B cell (primary cell): Measurements from ENCODE around the gene CLEC6A. TPM values are rescaled to one million over a fixed set of nuclear protein-coding genes. Genes with fewer than 3 reads are reported as not detected.
"Not testable (repeated sequence)": the region's sequence is repeated elsewhere in the genome, so short reads cannot be mapped to it uniquely, and the experiment has no call there.

Experiments
- ATAC-seq: fragments of 200-7000 bp; cut with Tn5 transposase; one replicate; pipeline ENCODE4 v1.10.0; 2021; ENCODE audit warnings: low read depth, mild to moderate bottlenecking, moderate number of reproducible peaks, moderate library complexity
- CTCF ChIA-PET: fragments of 350-600 bp; sonication (Branson Sonifier 250); formaldehyde crosslinking; loops from one replicate; lab custom pipeline; 2021; ENCODE audit warnings: antibody characterized with exemption, inconsistent platforms; lab: Charles Lee
- POLR2A ChIA-PET: fragments of 350-600 bp; sonication (Branson Sonifier 250); formaldehyde crosslinking; loops from one replicate; lab custom pipeline; 2021; ENCODE audit warnings: antibody characterized with exemption; lab: Charles Lee
- DNase-seq: peaks from one replicate; pipeline ENCODE4 v3.0.0; 2013
- H2AFZ ChIP-seq: 2 replicates; pipeline ENCODE4 v1.6.1; 2012; ENCODE audit warnings: mild to moderate bottlenecking, low read depth, low read length; ENCODE audit not compliant: insufficient read depth, poor library complexity, severe bottlenecking
- H3K27ac ChIP-seq, 2 donors: 1 replicate in 1 of 2; 2 replicates in 1 of 2; pipeline ENCODE4 v1.5.1; 2012 to 2013; ENCODE audit warnings: low read length in 2 of 2, mild to moderate bottlenecking in 2 of 2, moderate library complexity in 1 of 2
- H3K27me3 ChIP-seq, 4 experiments: fragments of 200-600 bp in 1 of 4; sonication (generic) in 1 of 4; replicated peaks in 1 of 4; 1 replicate in 2 of 4; 2 replicates in 2 of 4; pipeline versions ENCODE4 v1.6.1 to v1.7.0; 2013 to 2016; ENCODE audit warnings: low read length in 3 of 4, mild to moderate bottlenecking in 2 of 4, mixed read lengths in 1 of 4, moderate library complexity in 1 of 4; ENCODE audit not compliant: insufficient read depth in 4 of 4, control insufficient read depth in 3 of 4; ENCODE audit errors: control extremely low read depth in 1 of 4
- H3K36me3 ChIP-seq, 2 experiments: replicated peaks in 1 of 2; 1 replicate in 1 of 2; 2 replicates in 1 of 2; pipeline versions ENCODE4 v1.6.1 to v1.7.1; 2013; ENCODE audit warnings: low read length in 1 of 2; ENCODE audit not compliant: insufficient read depth in 2 of 2, control insufficient read depth in 1 of 2; ENCODE audit errors: control extremely low read depth in 1 of 2, extremely low read depth in 1 of 2
- H3K4me1 ChIP-seq, 2 donors: fragments of 200-600 bp in 1 of 2; sonication (generic) in 1 of 2; 1 replicate in 1 of 2; 2 replicates in 1 of 2; pipeline versions ENCODE4 v1.5.1 to v1.6.1; 2013 to 2017; ENCODE audit warnings: low read length in 2 of 2; ENCODE audit not compliant: control insufficient read depth in 2 of 2, insufficient read depth in 2 of 2
- H3K4me2 ChIP-seq: replicated peaks from 2 replicates; pipeline ENCODE3; 2012; ENCODE audit warnings: mild to moderate bottlenecking, low read depth, low read length; ENCODE audit not compliant: poor library complexity, severe bottlenecking
- H3K4me3 ChIP-seq, 5 experiments: fragments of 200-600 bp in 1 of 5; sonication (generic) in 1 of 5; 1 replicate in 3 of 5; 2 replicates in 2 of 5; pipeline versions ENCODE4 v1.5.1 to v1.7.0; 2011 to 2016; ENCODE audit warnings: low read length in 4 of 5, mild to moderate bottlenecking in 4 of 5, low read depth in 2 of 5, control low read depth in 1 of 5, moderate library complexity in 1 of 5; ENCODE audit not compliant: insufficient read depth in 1 of 5; ENCODE audit errors: control extremely low read depth in 1 of 5, extremely low read depth in 1 of 5
- H3K79me2 ChIP-seq: fragments of 200-600 bp; sonication (generic); one replicate; pipeline ENCODE4 v1.6.0; 2016; ENCODE audit warnings: low read length; ENCODE audit not compliant: control insufficient read depth, insufficient read depth
- H3K9ac ChIP-seq: fragments of 200-600 bp; sonication (generic); 2 replicates; pipeline ENCODE4 v1.6.1; 2017; ENCODE audit warnings: mild to moderate bottlenecking, low read length, moderate library complexity
- H3K9me3 ChIP-seq, 3 donors: one replicate each; pipeline versions ENCODE4 v1.6.1 to v1.7.1; 2013; ENCODE audit warnings: low read length in 2 of 3; ENCODE audit not compliant: control insufficient read depth in 2 of 3, insufficient read depth in 1 of 3; ENCODE audit errors: control extremely low read depth in 1 of 3
- H4K20me1 ChIP-seq: 2 replicates; pipeline ENCODE4 v1.6.0; 2012; ENCODE audit warnings: mild to moderate bottlenecking, low read length; ENCODE audit not compliant: insufficient read depth, control insufficient read depth, poor library complexity, severe bottlenecking
- H3K27ac Mint-ChIP-seq: one replicate; pipeline ENCODE4 v1.8.0; 2021; ENCODE audit warnings: mixed read lengths
- H3K27me3 Mint-ChIP-seq: one replicate; pipeline ENCODE4 v1.8.0; 2021; ENCODE audit warnings: mixed read lengths
- H3K4me1 Mint-ChIP-seq: one replicate; pipeline ENCODE4 v1.8.0; 2021; ENCODE audit warnings: mixed read lengths
- H3K4me3 Mint-ChIP-seq: one replicate; pipeline ENCODE4 v1.8.0; 2021; ENCODE audit warnings: mixed read lengths
- H3K9me3 Mint-ChIP-seq: one replicate; pipeline ENCODE4 v1.8.0; 2022; ENCODE audit warnings: mixed read lengths; ENCODE audit not compliant: insufficient read depth
- CTCF ChIP-seq: fragments of 200-600 bp; IDR thresholded peaks from one replicate; pipeline ENCODE4 v1.8.0; 2022; ENCODE audit warnings: antibody characterized with exemption, mild to moderate bottlenecking
- EZH2 ChIP-seq: IDR thresholded peaks from 2 replicates; pipeline ENCODE4 v1.6.1; 2012; ENCODE audit warnings: borderline replicate concordance, low read depth, mild to moderate bottlenecking, moderate library complexity, low read length; ENCODE audit not compliant: insufficient read depth, poor library complexity, severe bottlenecking
- WGBS: methylation state at CpG from one replicate; pipeline ENCODE4 v1.1.5; 2013; ENCODE audit warnings: missing lambda C conversion rate; ENCODE audit not compliant: insufficient coverage; 5-methylcytosine and 5-hydroxymethylcytosine counted together
- intact Hi-C: fragments of 100-400 bp; cut with micrococcal nuclease; formaldehyde crosslinking; loops from one replicate; pipeline ENCODE4 v1.10.0; 2022
- polyA plus RNA-seq: library from polyadenylated mRNA; depleted of rRNA; stranded (reverse); fragments of >200 nt; gene quantifications from 2 replicates; pipeline ENCODE4 v1.2.3, GENCODE V29; 2012
- total RNA-seq, 2 donors: library from RNA; stranded (reverse); fragments of 120-200 nt in 1 of 2; gene quantifications; 1 replicate in 1 of 2; 2 replicates in 1 of 2; pipeline versions ENCODE4 v1.2.3 to v1.2.4, GENCODE V29; 2013 to 2022

CLEC6A gene
- total and polyA plus RNA-seq, 2 donors (not counting 1 experiment from before 2014, with no cell fraction given), result 0.07 TPM; not detected in 1

DNA sequence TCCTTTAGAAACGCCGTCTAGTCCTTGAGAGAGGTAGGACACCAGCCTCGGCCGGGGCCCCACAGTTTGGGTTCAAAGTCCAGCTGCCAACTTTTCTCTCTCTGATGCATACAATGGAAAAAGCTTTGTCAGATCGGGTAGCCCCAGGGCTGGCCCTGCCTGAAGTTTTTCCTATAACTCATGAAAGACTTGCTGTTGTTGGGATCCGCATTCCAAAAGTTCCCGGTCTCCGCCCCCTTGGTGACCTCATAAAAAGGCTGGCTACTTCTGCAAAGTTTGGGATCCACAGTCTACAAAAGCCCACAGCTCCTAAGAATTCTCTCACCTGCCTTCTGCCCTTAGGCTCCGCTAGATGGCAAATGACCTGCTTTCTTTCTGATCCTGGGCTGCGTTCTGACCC lies 35.3 kb upstream of the CLEC6A start:
- no peak for DNase-seq
- H3K4me1 Mint-ChIP-seq, result no peaks in the 10 kb centered on the region
- CTCF ChIA-PET, result no interaction called here

GRCh38 chr12:8444536-8445278 lies 11.1 kb upstream of the CLEC6A start:
- H3K79me2 ChIP-seq, H3K36me3 ChIP-seq, H3K4me3 ChIP-seq, H3K9ac ChIP-seq, POLR2A ChIA-PET, H2AFZ ChIP-seq, H3K27ac ChIP-seq, H3K4me1 ChIP-seq, ATAC-seq, H3K4me3 Mint-ChIP-seq, H3K9me3 Mint-ChIP-seq, H3K9me3 ChIP-seq, intact Hi-C loops, H3K27me3 Mint-ChIP-seq, H3K4me1 Mint-ChIP-seq, H4K20me1 ChIP-seq, H3K27me3 ChIP-seq, CTCF ChIA-PET, H3K4me2 ChIP-seq, H3K27ac Mint-ChIP-seq: not testable (repeated sequence)
- 97% methylated on average over 12 of the region's 22 CpGs for WGBS
- DNase-seq, result peak; percentile 0

More for the DNA sequence above, 35.3 kb upstream of the CLEC6A start:
- Histone ChIP-seq H3K36me3 (no peaks in the 10 kb centered on the region), H3K27ac (no peak overlapping the region), H2AFZ (no peak overlapping the region), H3K9ac (no peak overlapping the region), H3K79me2 (no peaks in the 10 kb centered on the region), H3K27me3 (no peaks in the 10 kb centered on the region), H3K4me1 (no peaks in the 10 kb centered on the region), H3K9me3 (no peaks in the 10 kb centered on the region), H4K20me1 (no peaks in the 10 kb centered on the region), H3K4me2 (no peak overlapping the region), H3K4me3 (no peak overlapping the region)
- POLR2A ChIA-PET, result no interaction called here
- WGBS, result no CpG with 5 or more reads among the region's 10 CpGs
- no peaks in the 10 kb centered on the region for H3K27me3 Mint-ChIP-seq
- no peak for ATAC-seq
- no peak overlapping the region for H3K4me3 Mint-ChIP-seq
- no peak overlapping the region for H3K27ac Mint-ChIP-seq
- no peak for TF ChIP-seq CTCF
- no peak for TF ChIP-seq EZH2
- intact Hi-C loops, result no loop called here
- H3K9me3 Mint-ChIP-seq, result no peaks in the 10 kb centered on the region
